B cell (primary cell): ENCODE measurements around the gene NAGPA.

ENCODE experiments used
- EZH2 ChIP-seq: IDR thresholded peaks from 2 replicates; pipeline ENCODE4 v1.6.1; 2012; ENCODE audit warnings: borderline replicate concordance, low read depth, mild to moderate bottlenecking, moderate library complexity, low read length; ENCODE audit not compliant: insufficient read depth, poor library complexity, severe bottlenecking
- TF ChIP-seq, protein P1 (sequence below): fragments of 200-600 bp; IDR thresholded peaks from one replicate; pipeline ENCODE4 v1.8.0; 2022; ENCODE audit warnings: antibody characterized with exemption, mild to moderate bottlenecking

GRCh38 chr16:5059386-5060072, 25.8 kb upstream of the NAGPA start:
- TF ChIP-seq, protein P1, sequence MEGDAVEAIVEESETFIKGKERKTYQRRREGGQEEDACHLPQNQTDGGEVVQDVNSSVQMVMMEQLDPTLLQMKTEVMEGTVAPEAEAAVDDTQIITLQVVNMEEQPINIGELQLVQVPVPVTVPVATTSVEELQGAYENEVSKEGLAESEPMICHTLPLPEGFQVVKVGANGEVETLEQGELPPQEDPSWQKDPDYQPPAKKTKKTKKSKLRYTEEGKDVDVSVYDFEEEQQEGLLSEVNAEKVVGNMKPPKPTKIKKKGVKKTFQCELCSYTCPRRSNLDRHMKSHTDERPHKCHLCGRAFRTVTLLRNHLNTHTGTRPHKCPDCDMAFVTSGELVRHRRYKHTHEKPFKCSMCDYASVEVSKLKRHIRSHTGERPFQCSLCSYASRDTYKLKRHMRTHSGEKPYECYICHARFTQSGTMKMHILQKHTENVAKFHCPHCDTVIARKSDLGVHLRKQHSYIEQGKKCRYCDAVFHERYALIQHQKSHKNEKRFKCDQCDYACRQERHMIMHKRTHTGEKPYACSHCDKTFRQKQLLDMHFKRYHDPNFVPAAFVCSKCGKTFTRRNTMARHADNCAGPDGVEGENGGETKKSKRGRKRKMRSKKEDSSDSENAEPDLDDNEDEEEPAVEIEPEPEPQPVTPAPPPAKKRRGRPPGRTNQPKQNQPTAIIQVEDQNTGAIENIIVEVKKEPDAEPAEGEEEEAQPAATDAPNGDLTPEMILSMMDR: no peak
- no peak for TF ChIP-seq EZH2
